ENCODE data around the gene ZMYND15. TPM values are rescaled to one million over a fixed set of nuclear protein-coding genes. Genes with fewer than 3 reads are reported as not detected.

Gene ZMYND15
- total and polyA plus RNA-seq, 2 donors (not counting 3 experiments of a cell fraction or from before 2014, with no cell fraction given), result 0.12 to 0.44 TPM

- Histone ChIP-seq H4K20me1 (replicated peaks; ENCODE audit: control insufficient read depth, extremely low read depth, insufficient read depth, low read length) (no peaks in the 10 kb centered on the region), H3K4me3 (replicated peaks in 1 of 3; ENCODE audit: insufficient read depth in 1 of 3, low read depth in 1 of 3, low read length in 3 of 3) (no peak overlapping the region), H3K9me1 (replicated peaks; ENCODE audit: control insufficient read depth, extremely low read depth, insufficient read depth, low read length) (no peaks in the 10 kb centered on the region), H3K27ac (ENCODE audit: insufficient read depth, low read depth, low read length) (no peak overlapping the region), H3K79me2 (ENCODE audit: control insufficient read depth, insufficient read depth, low read length) (peaks cover 47% of the 10 kb centered on the region), H3K27me3 (ENCODE audit: control insufficient read depth in 2 of 2, insufficient read depth in 2 of 2, low read length in 2 of 2) (no peaks in the 10 kb centered on the region), H3K36me3 (ENCODE audit: control insufficient read depth in 2 of 2, extremely low read depth in 1 of 2, insufficient read depth in 2 of 2, low read length in 2 of 2) (peaks cover 0 to 4% of the 10 kb centered on the region in 2 experiments), H3K9me3 (replicated peaks; ENCODE audit: control insufficient read depth, insufficient read depth, low read length) (no peaks in the 10 kb centered on the region), H2AFZ (ENCODE audit: low read depth, low read length) (no peak overlapping the region), H3K9ac (replicated peaks; ENCODE audit: extremely low read depth, insufficient read depth, low read length) (no peak overlapping the region), H3K4me2 (ENCODE audit: insufficient read depth, low read length) (no peak overlapping the region), H3K4me1 (ENCODE audit: control insufficient read depth, extremely low read depth, insufficient read depth, low read length) (no peaks in the 10 kb centered on the region)
- DNase-seq (ENCODE audit: low read depth, low spot score) (no peak), FAIRE-seq (no peak)
- ChIA-PET POLR2A (no interaction called here), CTCF (interaction anchor here (0.8 kb wide), 1 partner anchor 13 kb away, joined by 3 read pairs; no protein-coding TSS in a partner anchor)
- dilution Hi-C loops (cut with MboI; ENCODE audit: extremely low pct_ligation_motif_present, low sequenced_read_pairs) (no loop called here), intact Hi-C loops (cut with micrococcal nuclease) (no loop called here)
- no TSS peak for BruUV-seq (replicated peaks)
- TF ChIP-seq MAX (IDR thresholded peaks at IDR 0.05; ENCODE audit: insufficient read depth, insufficient read length) (no peak), CTCF (IDR thresholded peaks at IDR 0.05; ENCODE audit: extremely low read depth in 1 of 2, insufficient read depth in 1 of 2, low read depth in 1 of 2, low read length in 2 of 2) (no peak), POLR2A (IDR thresholded peaks at IDR 0.05; ENCODE audit: low read depth, low read length) (no peak), JUN (IDR thresholded peaks at IDR 0.05; ENCODE audit: borderline replicate concordance, insufficient read depth, insufficient read length, low read depth) (no peak), FOS (IDR thresholded peaks at IDR 0.05; ENCODE audit: borderline replicate concordance, insufficient read depth, low read length) (no peak), EZH2 (IDR thresholded peaks at IDR 0.05; ENCODE audit: borderline replicate concordance, low read depth, low read length, severe bottlenecking) (no peak), GATA2 (IDR thresholded peaks at IDR 0.05; ENCODE audit: insufficient read depth, insufficient read length, low read depth, low read length) (no peak), POLR2AphosphoS5 (IDR thresholded peaks at IDR 0.05; ENCODE audit: insufficient read depth, low read depth, low read length) (no peak)
Observed at GRCh38 chr17:4691686-4692085, 47.9 kb upstream of the ZMYND15 start.
